GM19099 (cell line): ENCODE measurements around the gene NIPBL.

ENCODE experiments used
- POLR2A ChIP-seq: IDR thresholded peaks from 3 replicates; pipeline ENCODE4 v1.6.1; 2011; ENCODE audit warnings: low read depth; ENCODE audit not compliant: insufficient read length; ENCODE audit errors: extremely low read depth

Gene NIPBL

DNA sequence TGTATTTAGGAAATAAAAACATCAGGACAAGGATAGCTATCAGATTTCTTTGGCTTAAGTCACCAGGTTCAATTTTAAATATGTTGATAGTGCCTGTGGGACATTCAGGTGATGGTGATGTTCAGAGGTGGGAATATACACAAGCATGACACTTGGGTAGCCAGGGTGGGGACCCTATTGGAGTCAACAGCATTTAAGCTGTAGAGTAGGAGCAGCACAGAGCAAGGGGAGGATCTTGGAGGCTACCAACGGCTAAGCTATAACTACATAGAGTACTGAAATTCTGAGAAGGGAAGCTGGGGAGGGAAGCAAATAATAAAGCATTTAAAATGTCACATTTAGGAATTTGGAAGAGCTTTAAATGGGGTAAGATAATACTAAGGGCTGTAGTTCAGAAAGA, 194.9 kb downstream of the NIPBL start:
- TF ChIP-seq POLR2A, result no peak

- no peak for TF ChIP-seq POLR2A
These were observed 195.5 kb downstream of the NIPBL start for GRCh38 chr5:37071901-37072581.

GRCh38 chr5:37075399-37075950, 198.9 kb downstream of the NIPBL start:
- no peak for TF ChIP-seq POLR2A

- no peak for TF ChIP-seq POLR2A
These were observed 200.6 kb downstream of the NIPBL start for GRCh38 chr5:37077146-37077545.

DNA sequence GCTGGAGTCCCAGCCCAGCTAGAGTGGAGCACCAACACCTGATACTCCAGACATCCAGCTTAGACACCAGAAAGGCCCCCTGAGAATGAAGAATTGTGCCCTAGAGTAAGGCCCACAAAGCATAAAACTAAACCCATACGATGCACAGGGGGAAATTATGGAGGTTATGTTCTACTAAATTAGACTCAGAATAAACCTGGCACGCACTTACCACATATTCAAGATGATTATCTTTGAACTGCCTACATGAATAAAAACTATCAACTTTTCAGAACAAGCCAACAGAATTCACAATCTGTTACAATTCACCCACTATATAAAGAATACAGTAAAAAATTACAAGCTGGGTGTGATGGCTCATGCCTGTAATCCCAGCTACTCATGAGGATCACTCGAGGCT, 204.1 kb downstream of the NIPBL start:
- no peak for TF ChIP-seq POLR2A

GRCh38 chr5:37086466-37087173, 210.1 kb downstream of the NIPBL start:
- no peak for TF ChIP-seq POLR2A

GRCh38 chr5:37088009-37088408, 211.4 kb downstream of the NIPBL start:
- no peak for TF ChIP-seq POLR2A

GRCh38 chr5:37090123-37090726, 213.7 kb downstream of the NIPBL start:
- TF ChIP-seq POLR2A, result no peak

DNA sequence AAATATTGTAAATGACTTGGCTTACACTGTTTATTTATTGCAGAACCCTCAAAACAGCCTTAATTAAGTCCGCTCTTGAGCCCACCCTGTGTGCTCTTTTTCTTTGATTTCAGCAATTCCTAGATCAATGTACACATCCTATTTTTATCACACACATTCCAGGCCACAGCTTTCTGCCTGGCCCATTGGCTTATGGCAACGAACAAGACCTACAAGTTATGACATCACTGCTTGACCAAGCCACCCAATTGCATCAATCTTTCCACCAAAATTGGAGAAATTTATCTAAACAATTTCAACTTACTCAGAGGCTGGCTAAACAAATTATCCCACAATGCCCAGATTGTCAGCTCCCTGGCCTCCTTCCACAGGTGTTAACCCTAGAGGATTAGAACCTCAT, 214.2 kb downstream of the NIPBL start:
- TF ChIP-seq POLR2A, result no peak

DNA sequence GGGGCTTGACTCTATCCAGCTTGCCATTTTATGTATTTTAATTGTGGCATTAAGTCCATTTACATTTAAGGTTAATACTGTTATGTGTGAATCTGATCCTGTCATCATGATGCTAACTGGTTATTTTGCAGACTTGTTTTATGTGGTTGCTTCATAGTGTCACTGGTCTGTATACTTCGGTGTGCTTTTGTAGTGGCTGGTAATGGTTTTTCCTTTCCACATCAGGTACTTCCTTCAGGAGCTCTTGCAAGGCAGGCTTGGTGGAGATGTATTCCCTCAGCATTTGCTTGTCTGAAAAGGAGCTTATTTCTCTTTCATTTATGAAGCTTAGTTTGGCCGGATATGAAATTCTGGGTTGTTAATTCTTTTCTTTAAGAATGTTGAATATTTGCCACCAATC, 226.7 kb downstream of the NIPBL start:
- TF ChIP-seq POLR2A, result no peak

DNA sequence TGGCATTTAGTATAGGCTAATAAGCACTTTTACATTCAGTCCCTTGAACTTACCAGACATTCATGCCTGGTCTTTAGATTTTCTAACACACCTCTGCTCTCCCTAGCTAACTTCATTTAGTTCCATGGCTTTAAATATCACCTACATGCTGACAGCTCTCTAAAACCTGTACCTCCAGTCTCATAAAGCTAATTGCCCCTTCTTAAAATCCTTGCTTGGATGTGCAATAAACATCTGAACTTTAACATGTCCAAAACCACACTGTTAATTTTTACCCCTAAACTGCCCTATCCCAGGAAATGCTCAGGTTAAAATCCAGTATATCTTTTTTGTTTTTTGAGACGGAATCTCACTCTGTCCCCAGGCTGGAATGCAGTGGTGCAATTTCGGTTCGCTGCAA, 232.8 kb downstream of the NIPBL start:
- TF ChIP-seq POLR2A, result no peak

- TF ChIP-seq POLR2A, result no peak
These were observed 233.6 kb downstream of the NIPBL start for GRCh38 chr5:37110135-37110534.

DNA sequence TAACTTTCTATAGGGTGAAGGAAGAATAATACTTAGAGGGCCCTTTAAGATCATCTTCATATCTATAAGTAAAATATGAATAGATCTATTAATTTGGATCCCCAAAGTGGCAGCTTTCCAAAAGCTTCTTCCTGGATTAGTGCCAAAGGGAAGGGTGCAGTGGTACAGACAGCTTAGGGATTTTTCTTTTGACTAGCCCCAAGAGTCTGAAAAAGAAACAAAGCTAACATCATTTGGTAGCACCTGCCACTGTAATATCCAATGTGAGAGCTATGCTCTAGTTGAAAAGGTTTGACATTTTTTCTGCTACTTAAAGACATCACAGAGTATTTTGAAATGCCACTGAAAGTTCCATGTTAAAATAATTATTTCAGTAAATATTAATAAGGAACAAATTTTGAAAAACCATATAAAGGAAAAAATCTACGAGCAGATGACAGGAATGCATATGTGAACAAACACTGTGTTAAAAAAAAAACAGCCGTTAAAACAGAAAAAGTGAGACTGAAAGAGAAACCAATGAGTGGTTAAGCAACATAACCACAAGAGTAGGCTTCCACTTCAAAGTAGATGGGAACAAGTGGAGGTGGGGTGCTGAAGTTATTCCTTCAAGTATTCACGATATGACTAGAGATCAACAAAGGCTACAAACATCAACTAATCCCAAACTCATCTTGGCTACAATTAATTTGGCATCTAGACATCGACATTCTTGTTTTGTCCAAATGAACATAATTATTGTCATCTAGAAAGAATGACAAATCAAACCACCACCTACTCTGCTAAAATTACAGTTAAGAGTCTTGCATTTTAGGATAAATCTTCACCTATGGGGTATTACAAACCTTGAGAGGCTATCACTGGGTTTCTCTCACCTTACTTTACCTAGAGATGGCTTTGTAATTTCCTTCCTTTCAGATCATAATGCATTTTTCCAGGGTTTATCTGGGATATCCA, 235.1 kb downstream of the NIPBL start:
- no peak for TF ChIP-seq POLR2A

GRCh38 chr5:37112383-37112991, 235.9 kb downstream of the NIPBL start:
- TF ChIP-seq POLR2A, result no peak
